ENCODE measurements around the gene GALNT2.
A peak's percentile ranks its signal among the peaks of the same experiment; 100 is the strongest.

GALNT2 gene

DNA sequence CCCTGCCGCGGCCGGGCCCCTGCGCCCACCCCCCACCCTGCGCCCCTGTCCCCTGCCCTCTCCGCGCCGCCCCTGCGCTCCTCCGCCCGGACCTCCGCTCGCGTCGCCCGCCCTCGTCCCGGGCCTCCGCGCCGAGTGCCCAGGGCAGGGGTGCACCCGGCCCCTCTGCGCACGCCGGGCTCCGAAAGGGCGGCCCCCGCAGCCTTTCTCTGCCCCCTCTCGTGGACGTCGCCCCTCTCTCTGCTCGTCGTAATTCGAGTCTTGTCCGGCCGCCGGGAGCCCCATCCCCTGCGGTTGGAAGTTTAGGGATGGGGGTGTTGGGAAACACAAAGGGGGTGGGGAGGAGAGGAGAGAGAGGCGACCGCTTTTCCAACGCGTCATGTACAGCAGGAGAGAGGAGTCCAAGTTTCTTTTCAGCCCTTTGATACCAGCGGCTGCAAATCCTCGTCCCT is 407 bp downstream of the GALNT2 start:
- H3K4me3 ChIP-seq (ENCODE audit: low read depth, low read length), result peak overlapping the region; percentile 59
- no peaks in the 10 kb centered on the region for H3K36me3 ChIP-seq (ENCODE audit: control insufficient read depth, insufficient read depth, low read length)
- no peaks in the 10 kb centered on the region for H3K4me1 ChIP-seq (ENCODE audit: control insufficient read depth, insufficient read depth, low read length)
- peak overlapping the region; percentile 37 for H3K9ac ChIP-seq (ENCODE audit: low read depth, low read length)
- no peaks in the 10 kb centered on the region for H3K9me3 ChIP-seq (ENCODE audit: control insufficient read depth, insufficient read depth, low read length)
- peaks cover 5% of the 10 kb centered on the region for H3K27me3 ChIP-seq (ENCODE audit: control insufficient read depth, insufficient read depth, low read length)

DNA sequence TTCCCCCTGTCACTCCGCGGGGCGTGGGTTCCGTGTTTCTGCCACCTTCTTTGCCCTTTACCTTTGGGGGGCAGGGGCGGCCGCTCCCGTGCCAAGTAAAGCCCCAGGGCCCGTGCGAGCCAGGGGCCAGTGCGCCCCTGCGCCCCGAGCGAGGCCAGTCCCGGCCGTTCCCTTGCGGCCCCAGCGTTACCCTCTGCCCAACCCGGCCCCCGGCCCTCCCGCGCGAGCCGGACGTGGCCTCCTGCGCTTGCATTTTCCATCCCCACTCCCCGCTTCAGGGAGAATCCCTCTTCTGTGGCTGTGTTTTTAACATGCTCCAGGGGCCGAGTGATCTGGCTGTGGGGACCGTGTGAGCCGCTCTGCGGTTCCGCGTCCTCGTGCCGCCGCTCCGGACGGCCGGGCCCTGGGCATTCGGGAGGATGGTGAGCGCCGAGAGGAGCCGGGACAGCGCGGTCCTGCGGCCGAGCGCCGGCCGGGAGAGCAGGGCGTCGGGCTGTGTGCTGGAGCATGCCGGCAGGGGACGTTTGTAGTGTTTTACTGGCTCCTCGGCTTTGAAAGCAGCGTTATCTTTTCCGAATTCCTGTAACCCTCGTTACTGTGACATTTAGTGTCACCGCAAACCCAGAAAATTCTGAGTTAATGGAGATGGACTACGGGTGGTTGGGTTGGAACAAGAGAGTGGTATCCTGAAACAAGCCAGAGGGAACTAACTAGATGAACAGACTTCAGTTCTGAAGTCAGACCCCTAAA is 1.0 kb downstream of the GALNT2 start:
- Histone ChIP-seq H3K9ac (ENCODE audit: low read depth, low read length) (peak overlapping the region; percentile 37), H3K36me3 (ENCODE audit: control insufficient read depth, insufficient read depth, low read length) (no peaks in the 10 kb centered on the region), H3K9me3 (ENCODE audit: control insufficient read depth, insufficient read depth, low read length) (no peaks in the 10 kb centered on the region), H3K27me3 (ENCODE audit: control insufficient read depth, insufficient read depth, low read length) (peaks cover 5% of the 10 kb centered on the region), H3K4me3 (ENCODE audit: low read depth, low read length) (peak overlapping the region; percentile 59), H3K4me1 (ENCODE audit: control insufficient read depth, insufficient read depth, low read length) (no peaks in the 10 kb centered on the region)

DNA sequence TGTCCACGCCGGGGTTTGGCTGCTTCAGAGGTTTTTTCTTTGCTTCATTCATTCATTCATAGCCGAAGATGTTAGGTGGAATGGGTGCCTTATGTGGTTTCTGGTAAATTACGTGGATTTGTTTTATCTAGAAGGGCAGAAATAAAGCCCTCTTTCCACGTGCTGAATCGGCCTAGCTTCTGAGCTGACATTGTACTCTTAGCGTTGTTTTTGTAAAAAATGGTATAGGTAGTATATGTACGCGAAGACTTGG is 1.5 kb downstream of the GALNT2 start:
- Histone ChIP-seq H3K36me3 (ENCODE audit: control insufficient read depth, insufficient read depth, low read length) (no peaks in the 10 kb centered on the region), H3K4me3 (ENCODE audit: low read depth, low read length) (peak overlapping the region; percentile 59), H3K9ac (ENCODE audit: low read depth, low read length) (no peak overlapping the region), H3K27me3 (ENCODE audit: control insufficient read depth, insufficient read depth, low read length) (peaks cover 5% of the 10 kb centered on the region), H3K9me3 (ENCODE audit: control insufficient read depth, insufficient read depth, low read length) (no peaks in the 10 kb centered on the region), H3K4me1 (ENCODE audit: control insufficient read depth, insufficient read depth, low read length) (no peaks in the 10 kb centered on the region)

DNA sequence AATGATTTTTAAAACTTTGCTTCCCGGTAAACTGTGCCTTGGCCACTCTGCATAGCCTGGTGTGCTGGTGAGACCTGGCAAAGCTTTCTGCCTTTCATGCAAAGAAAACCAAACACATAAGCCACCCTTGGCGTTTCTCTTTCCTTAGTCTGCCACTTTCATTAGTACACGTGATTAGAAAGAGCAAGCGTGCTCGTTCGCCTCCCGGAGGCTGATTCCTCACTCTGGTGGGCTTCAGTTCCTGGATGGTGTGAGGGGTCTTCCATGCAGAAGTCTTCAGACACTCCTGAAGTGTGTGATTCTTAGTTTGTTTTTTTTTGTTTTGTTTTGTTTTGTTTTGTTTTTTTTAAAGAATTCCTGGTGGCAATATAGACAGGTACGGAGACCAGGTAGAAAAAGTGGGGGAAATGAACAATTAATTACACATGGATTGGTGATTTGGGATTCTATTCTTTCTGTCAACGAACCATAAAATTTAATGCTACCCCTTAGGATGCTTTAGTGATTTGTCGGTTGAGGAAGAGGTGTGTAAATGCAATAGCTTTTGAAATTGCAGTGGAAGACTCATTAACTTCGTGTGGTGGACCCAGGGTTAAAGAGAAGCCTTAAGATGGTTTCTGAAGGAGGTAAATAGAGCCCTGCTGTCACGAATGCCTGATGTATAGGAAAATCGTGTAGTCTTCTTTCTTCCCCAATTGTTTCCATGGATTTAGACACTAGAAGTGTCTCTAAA is 2.1 kb downstream of the GALNT2 start:
- Histone ChIP-seq H3K9ac (ENCODE audit: low read depth, low read length) (no peak overlapping the region), H3K36me3 (ENCODE audit: control insufficient read depth, insufficient read depth, low read length) (no peaks in the 10 kb centered on the region), H3K4me3 (ENCODE audit: low read depth, low read length) (no peak overlapping the region), H3K27me3 (ENCODE audit: control insufficient read depth, insufficient read depth, low read length) (peaks cover 5% of the 10 kb centered on the region), H3K4me1 (ENCODE audit: control insufficient read depth, insufficient read depth, low read length) (no peaks in the 10 kb centered on the region), H3K9me3 (ENCODE audit: control insufficient read depth, insufficient read depth, low read length) (no peaks in the 10 kb centered on the region)

DNA sequence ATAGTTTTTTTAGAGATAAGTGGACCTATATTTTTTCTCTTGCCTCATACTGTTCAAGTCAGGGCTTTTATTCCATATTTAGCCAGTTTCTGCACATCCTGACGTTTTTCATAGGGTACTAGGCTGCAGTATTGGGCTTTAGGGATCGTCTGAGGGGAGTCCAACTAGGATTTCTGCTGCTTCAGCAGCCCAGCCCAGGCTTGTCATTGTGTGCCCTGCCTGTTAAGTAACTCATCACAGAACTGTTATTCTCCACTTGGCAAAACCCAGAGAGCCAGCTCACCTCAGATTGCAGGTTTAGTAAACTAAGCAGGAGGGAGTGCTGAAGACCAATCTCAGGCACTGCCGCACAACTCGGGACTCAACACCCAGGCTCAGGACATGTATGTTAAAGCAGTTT is 2.8 kb downstream of the GALNT2 start:
- Histone ChIP-seq H3K9ac (ENCODE audit: low read depth, low read length) (no peak overlapping the region), H3K27me3 (ENCODE audit: control insufficient read depth, insufficient read depth, low read length) (peaks cover 5% of the 10 kb centered on the region), H3K4me1 (ENCODE audit: control insufficient read depth, insufficient read depth, low read length) (no peaks in the 10 kb centered on the region), H3K9me3 (ENCODE audit: control insufficient read depth, insufficient read depth, low read length) (no peaks in the 10 kb centered on the region), H3K4me3 (ENCODE audit: low read depth, low read length) (no peak overlapping the region), H3K36me3 (ENCODE audit: control insufficient read depth, insufficient read depth, low read length) (no peaks in the 10 kb centered on the region)

DNA sequence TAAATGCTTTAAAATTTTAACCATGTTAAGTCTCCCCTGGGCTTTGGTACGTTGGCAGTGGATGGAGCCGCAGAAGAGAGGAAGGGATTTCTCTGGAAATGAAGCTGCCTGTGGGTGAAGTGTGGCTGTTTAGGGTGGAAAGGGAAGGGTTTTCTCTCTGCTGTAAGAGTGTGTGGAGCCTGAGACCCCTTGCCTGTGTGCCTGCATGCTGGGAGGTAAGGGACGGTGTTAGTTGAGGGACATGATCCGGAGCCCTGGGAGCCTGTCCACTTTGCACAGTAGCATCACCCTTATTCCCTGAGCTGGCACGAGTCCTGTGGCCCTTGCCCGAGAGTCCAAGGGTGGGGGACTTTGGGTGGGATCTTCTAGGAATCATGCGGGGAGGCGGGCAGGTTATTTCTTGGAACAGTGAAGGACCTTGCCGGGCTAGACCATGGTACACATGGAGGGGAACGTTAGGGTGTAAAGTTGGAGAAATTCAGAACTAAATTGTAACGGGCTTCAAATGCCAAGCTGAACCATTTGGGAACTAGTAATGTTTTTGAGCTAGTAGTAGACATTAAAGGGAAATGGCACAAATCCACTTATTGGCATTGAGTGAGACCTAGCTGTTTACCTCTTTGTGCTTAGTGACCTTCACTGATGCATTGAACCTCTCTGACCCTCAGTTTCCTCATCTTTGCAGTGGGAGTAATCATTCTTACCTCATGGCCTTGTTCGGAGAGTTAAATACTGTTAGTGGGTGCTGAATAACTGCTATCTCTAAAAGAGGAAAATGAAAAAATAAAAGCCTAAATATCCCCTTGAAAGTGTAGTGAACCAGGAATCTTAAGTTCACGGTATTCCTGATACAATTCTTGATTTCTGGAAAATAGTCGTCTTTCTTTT is 3.5 kb downstream of the GALNT2 start:
- H3K9me3 ChIP-seq (ENCODE audit: control insufficient read depth, insufficient read depth, low read length), result no peaks in the 10 kb centered on the region
- no peaks in the 10 kb centered on the region for H3K4me1 ChIP-seq (ENCODE audit: control insufficient read depth, insufficient read depth, low read length)
- H3K27me3 ChIP-seq (ENCODE audit: control insufficient read depth, insufficient read depth, low read length), result peaks cover 5% of the 10 kb centered on the region
- no peak overlapping the region for H3K9ac ChIP-seq (ENCODE audit: low read depth, low read length)
- H3K4me3 ChIP-seq (ENCODE audit: low read depth, low read length), result no peak overlapping the region
- no peaks in the 10 kb centered on the region for H3K36me3 ChIP-seq (ENCODE audit: control insufficient read depth, insufficient read depth, low read length)

DNA sequence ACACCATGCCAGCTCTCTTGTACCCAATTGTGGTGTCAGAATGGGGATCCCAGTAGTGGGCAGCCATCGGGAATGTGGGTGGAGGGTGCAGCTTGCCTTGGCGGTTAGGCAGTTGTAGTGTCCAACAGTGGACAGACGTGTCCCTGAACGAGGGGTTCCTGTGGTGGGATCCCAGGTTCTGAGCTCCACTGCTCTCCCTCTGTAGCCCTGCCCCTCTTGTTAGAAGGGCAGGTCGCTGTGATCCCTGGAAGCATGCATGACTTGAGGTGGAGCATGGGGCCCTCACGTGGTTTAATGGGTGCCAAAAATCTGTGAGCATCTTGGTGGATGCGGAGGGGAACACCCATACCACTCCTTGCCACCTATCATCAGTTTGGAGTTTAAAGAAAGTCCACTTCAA is 4.3 kb downstream of the GALNT2 start:
- no peak overlapping the region for H3K4me3 ChIP-seq (ENCODE audit: low read depth, low read length)

DNA sequence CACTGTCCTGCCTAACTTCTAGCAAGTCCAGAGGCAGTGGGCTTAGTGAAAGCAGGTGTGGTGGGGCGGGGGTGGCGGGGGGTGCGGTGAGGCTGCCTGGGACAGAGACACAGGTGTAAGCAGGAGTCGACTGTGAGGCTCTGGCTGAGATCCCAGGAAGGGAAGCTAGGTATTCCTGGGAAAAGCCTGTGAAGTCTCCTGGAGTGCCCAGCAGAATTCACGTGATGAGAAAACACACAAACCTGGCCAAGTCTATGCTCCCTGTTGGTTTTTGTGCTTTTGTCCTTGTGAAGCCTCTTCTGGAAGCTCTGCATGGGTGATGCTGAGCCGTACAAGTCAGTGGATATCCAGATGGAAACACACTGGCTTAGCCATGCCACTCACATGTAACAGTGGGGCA is 5.3 kb downstream of the GALNT2 start:
- H3K36me3 ChIP-seq (ENCODE audit: control insufficient read depth, insufficient read depth, low read length), result no peaks in the 10 kb centered on the region
- H3K9ac ChIP-seq (ENCODE audit: low read depth, low read length), result no peak overlapping the region
- peaks cover 5% of the 10 kb centered on the region for H3K27me3 ChIP-seq (ENCODE audit: control insufficient read depth, insufficient read depth, low read length)
- no peaks in the 10 kb centered on the region for H3K4me1 ChIP-seq (ENCODE audit: control insufficient read depth, insufficient read depth, low read length)
- no peak overlapping the region for H3K4me3 ChIP-seq (ENCODE audit: low read depth, low read length)
- H3K9me3 ChIP-seq (ENCODE audit: control insufficient read depth, insufficient read depth, low read length), result no peaks in the 10 kb centered on the region

More for the DNA sequence above, 4.3 kb downstream of the GALNT2 start:
- no peaks in the 10 kb centered on the region for H3K36me3 ChIP-seq (ENCODE audit: control insufficient read depth, insufficient read depth, low read length)
- H3K27me3 ChIP-seq (ENCODE audit: control insufficient read depth, insufficient read depth, low read length), result peaks cover 5% of the 10 kb centered on the region
- no peaks in the 10 kb centered on the region for H3K4me1 ChIP-seq (ENCODE audit: control insufficient read depth, insufficient read depth, low read length)
- H3K9me3 ChIP-seq (ENCODE audit: control insufficient read depth, insufficient read depth, low read length), result no peaks in the 10 kb centered on the region
- H3K9ac ChIP-seq (ENCODE audit: low read depth, low read length), result no peak overlapping the region

DNA sequence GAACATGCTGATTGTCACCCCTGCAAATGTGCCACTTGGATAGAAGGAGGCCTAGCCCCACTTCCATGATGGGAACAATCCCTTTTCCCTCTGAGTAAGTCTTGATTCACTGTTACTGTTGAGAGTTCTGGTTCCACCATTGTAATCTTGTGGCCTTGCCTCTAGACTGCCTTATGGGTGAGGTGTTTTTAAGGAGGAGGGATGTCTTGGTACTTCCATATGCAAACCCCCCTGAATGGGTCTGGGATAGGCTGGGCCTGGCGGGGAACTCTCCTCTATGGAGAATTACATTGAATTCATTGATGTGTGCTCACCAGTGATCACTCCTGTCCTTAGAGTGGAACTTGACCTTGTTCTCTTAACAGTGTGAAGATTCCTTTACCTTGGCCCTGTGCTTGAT is 5.8 kb downstream of the GALNT2 start:
- no peak overlapping the region for H3K9ac ChIP-seq (ENCODE audit: low read depth, low read length)
- H3K27me3 ChIP-seq (ENCODE audit: control insufficient read depth, insufficient read depth, low read length), result peaks cover 5% of the 10 kb centered on the region
- H3K4me3 ChIP-seq (ENCODE audit: low read depth, low read length), result no peak overlapping the region
- H3K4me1 ChIP-seq (ENCODE audit: control insufficient read depth, insufficient read depth, low read length), result no peaks in the 10 kb centered on the region
- no peaks in the 10 kb centered on the region for H3K9me3 ChIP-seq (ENCODE audit: control insufficient read depth, insufficient read depth, low read length)
- H3K36me3 ChIP-seq (ENCODE audit: control insufficient read depth, insufficient read depth, low read length), result no peaks in the 10 kb centered on the region

DNA sequence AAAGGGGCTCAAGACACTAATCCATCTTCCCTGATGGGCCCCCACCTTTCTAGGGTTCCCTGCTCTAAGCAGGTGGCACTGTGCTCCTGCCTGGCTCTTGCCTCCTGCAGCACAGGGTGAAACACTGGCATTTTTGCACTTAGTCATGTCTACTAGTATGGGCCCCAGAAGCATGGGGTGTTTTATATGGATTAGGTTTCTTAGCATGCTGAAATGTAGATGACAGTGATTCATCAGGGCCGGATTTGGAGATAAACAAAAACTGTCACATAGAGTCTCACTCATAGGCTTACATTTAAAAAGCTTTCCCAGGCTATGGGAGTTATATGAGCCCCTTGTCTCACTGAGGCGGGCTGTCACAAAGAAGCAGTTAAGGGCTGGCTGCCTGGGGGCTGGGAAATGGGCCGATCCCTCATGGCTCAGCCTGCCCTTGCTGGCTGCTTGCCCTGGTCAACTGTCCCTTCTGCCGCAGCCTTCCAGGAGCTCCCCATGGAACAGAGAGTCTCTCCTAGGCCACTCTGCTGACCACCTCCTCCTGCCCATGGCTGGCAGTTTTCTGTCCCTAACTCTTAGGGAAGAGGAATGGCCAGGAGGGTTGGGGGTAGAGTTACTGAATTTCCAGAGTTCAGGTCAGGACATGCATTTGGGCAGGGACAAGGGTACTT is 6.5 kb downstream of the GALNT2 start:
- Histone ChIP-seq H3K4me3 (ENCODE audit: low read depth, low read length) (no peak overlapping the region), H3K9ac (ENCODE audit: low read depth, low read length) (no peak overlapping the region), H3K36me3 (ENCODE audit: control insufficient read depth, insufficient read depth, low read length) (no peaks in the 10 kb centered on the region), H3K4me1 (ENCODE audit: control insufficient read depth, insufficient read depth, low read length) (no peaks in the 10 kb centered on the region), H3K9me3 (ENCODE audit: control insufficient read depth, insufficient read depth, low read length) (no peaks in the 10 kb centered on the region), H3K27me3 (ENCODE audit: control insufficient read depth, insufficient read depth, low read length) (peaks cover 3% of the 10 kb centered on the region)

DNA sequence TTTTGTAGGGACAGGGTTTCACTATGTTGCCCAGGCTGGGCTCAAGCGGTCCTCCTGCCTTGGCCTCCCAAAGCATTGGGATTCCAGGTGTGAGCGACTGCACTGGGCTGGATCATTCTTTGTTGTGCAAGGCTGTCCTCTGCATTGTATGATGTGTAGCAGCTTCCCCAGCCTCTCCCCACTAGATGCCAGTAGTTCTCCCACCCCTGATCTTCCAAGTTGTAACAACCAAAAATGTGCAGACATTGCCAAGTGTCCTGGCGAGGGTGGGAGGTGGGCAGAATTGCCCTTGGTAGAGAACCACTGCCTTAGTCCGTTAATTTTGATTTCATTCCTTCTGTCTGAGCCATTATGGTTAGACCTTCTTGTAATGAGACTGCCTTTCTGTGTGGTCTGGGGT is 7.2 kb downstream of the GALNT2 start:
- H3K4me1 ChIP-seq (ENCODE audit: control insufficient read depth, insufficient read depth, low read length), result no peaks in the 10 kb centered on the region
- H3K9ac ChIP-seq (ENCODE audit: low read depth, low read length), result no peak overlapping the region
- H3K9me3 ChIP-seq (ENCODE audit: control insufficient read depth, insufficient read depth, low read length), result no peaks in the 10 kb centered on the region
- H3K27me3 ChIP-seq (ENCODE audit: control insufficient read depth, insufficient read depth, low read length), result no peaks in the 10 kb centered on the region
- H3K36me3 ChIP-seq (ENCODE audit: control insufficient read depth, insufficient read depth, low read length), result no peaks in the 10 kb centered on the region
- H3K4me3 ChIP-seq (ENCODE audit: low read depth, low read length), result no peak overlapping the region

All from iPS-15b (cell line).